Measurements from ENCODE around the gene C1orf232. TPM values are rescaled to one million over a fixed set of nuclear protein-coding genes. Genes with fewer than 3 reads are reported as not detected.

C1orf232 gene
- total RNA-seq, 4 donors from 2014 or later = not detected

DNA sequence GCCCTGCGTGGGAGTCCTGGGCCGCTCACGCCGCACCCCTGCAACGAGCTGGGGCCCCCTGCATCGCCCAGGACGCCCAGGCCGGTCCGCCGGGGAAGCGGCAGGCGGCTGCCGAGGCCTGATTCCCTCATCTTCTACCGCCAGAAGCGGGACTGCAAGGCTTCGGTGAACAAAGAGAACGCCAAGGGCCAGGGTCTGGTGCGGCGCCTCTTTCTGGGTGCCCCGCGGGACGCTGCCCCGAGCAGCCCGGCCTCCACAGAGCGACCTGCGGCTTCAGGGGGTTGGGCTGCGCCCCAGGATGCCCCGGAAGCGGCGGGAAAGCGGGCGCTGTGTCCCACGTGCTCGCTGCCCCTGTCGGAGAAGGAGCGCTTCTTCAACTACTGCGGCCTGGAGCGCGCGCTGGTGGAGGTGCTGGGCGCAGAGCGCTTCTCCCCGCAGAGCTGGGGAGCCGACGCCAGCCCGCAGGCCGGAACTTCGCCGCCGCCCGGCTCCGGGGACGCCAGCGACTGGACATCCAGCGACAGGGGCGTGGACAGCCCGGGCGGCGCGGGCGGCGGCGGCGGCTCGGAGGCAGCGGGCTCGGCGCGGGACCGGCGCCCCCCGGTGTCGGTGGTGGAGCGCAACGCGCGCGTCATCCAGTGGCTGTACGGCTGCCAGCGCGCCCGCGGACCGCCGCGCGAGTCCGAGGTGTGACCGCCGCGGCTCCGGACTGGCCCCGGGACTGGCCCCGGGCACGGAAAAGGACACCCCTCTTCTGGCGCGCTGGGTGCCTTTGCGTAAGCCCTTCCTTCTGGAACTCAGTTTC, 7.1 kb downstream of the C1orf232 start:
- ATAC-seq (ENCODE audit: low FRiP score) (peak; percentile 52), DNase-seq (ENCODE audit: low spot score) (no peak)
- TF ChIP-seq, protein P1, sequence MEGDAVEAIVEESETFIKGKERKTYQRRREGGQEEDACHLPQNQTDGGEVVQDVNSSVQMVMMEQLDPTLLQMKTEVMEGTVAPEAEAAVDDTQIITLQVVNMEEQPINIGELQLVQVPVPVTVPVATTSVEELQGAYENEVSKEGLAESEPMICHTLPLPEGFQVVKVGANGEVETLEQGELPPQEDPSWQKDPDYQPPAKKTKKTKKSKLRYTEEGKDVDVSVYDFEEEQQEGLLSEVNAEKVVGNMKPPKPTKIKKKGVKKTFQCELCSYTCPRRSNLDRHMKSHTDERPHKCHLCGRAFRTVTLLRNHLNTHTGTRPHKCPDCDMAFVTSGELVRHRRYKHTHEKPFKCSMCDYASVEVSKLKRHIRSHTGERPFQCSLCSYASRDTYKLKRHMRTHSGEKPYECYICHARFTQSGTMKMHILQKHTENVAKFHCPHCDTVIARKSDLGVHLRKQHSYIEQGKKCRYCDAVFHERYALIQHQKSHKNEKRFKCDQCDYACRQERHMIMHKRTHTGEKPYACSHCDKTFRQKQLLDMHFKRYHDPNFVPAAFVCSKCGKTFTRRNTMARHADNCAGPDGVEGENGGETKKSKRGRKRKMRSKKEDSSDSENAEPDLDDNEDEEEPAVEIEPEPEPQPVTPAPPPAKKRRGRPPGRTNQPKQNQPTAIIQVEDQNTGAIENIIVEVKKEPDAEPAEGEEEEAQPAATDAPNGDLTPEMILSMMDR (IDR thresholded peaks at IDR 0.05) = no peak

DNA sequence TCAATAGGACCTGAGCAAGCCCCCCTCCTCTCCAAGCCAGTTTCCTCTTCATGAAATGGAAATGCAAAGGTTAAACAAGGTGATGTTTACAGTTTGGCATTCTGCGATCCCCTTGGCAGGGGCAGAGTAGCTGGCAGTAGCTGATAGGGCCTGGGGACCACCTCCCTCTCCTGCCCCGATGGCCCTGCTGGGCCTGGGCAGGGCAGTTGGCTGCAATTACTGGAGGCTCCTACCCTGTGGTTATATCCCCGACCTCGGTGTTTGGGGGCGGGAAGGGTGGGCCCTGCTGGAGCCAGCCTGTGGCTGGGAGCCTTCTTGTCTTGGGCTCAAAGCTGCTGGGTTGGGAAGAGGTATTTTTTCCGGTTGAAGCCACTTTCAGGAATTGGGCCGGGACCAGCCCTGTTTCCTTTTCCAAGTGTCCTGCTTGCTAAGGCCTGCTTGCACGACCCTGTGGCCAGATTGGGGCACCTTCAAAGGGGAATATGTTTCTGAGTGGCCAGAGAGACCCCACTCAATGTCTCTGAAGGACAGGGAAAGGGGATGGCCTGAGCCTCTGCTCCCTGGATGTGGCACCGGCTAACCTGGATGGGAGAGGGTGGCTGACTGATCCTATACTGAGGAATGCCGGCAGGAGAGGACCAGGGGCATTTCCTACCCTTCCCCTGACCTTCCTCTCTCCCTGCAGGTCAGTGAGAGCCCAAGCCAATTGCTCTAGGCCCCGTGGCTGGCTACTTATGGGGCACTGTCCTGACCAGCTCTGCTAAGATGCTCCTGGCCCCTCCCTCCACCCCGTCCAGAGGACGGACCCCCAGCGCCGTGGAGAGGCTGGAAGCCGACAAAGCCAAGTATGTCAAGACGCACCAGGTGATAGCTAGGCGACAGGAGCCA, 8.0 kb downstream of the C1orf232 start:
- TF ChIP-seq, protein P1 (IDR thresholded peaks at IDR 0.05) = no peak
- no peak for DNase-seq (ENCODE audit: low spot score)
- ATAC-seq (ENCODE audit: low FRiP score) = no peak

DNA sequence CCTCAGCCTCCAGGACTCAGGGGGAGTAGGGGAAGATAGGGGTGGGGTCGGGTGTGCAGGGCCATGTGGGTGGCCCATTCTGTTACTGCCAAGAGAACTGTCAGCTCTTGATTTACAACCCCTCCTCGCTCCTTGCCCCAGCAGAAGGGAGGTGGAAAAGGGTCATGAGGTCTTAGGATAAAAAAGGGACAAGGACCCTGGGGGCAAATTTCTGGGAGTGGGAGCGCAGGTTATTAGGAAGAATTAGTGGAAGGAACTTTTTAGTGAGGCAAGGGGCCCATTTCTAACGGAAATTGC, 9.1 kb downstream of the C1orf232 start:
- TF ChIP-seq, protein P1 (IDR thresholded peaks at IDR 0.05) = no peak
- ATAC-seq (ENCODE audit: low FRiP score) (no peak), DNase-seq (ENCODE audit: low spot score) (no peak)

DNA sequence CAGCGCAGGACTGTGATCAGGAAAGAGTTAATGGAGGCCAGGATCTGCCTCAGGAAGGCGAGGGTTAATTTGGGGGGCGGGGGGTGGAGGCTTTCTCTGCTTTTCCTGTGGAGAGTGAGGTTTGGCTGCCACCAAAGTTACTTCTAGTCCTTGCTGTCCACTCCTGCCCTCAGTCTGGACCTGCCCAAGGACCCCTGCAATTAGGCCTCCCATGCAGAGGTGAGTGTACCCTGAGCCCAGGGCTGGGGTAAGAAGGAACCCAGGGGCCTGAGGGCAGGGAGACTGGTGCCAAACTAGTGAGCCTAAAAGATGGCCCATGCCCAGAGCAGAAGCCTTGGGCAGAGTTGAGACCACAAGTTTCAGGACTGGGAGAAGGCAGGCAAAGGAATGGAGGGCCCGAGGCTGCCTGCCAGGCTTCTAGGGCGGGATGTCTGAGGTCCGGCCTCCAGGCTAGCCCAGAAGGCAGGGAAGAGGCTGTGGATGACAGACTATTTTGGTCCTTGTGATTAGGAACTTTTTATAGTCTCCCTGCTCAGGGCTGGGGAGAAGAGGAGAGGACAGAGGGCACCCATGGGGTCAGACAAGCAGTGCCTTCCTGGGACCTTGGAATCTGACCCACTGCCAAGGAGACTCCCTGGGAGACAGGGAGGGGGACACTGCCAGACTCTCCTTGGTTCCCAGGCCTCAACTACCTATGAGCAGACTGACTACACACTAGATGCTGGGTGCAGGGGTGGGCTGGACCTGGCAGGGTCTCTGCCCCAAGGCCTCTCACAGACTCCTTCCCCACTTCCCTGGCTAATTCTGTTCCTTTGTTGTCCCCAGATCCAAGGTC, 9.6 kb downstream of the C1orf232 start, which contains the start of gene FAM110D:
TSS of gene FAM110D (plus strand) at position 172 of the 835 bp plus-strand sequence. CDS start 2,213 bp downstream, outside the sequence.
- ATAC-seq (ENCODE audit: low FRiP score) (no peak), DNase-seq (ENCODE audit: low spot score) (no peak)
- TF ChIP-seq, protein P1 (IDR thresholded peaks at IDR 0.05) = no peak

DNA sequence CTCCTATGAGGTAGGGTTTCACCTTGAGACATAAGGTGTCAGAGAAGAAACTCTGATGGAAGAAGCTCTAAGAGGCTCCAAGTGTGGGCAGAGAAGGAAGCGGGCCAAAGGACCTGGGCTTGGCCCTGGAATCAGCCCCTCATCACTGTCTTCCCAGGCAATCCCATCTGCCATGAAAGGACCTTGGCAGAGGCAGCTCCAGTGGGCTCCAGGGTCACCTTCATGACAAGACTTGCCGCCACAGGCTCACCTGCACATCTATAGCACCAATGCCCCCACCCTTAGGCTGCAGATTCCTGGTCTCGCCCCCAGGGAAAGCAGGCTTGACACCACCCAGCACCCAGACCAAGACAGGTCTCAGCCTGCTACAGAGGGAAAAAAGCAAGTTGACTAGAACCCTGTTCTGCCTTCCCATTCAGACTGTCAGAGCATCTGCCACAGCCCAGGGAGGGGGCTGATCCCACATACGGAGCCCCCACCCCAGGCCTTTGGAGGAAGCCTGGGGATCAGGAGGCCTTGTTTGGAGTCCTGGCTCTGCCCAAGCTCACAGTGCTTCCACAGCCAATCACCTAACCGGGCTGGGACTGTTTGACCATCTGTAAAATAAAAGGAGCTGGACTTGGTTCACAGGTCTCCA, 10.4 kb downstream of the C1orf232 start:
- DNase-seq (ENCODE audit: low spot score) (no peak), ATAC-seq (ENCODE audit: low FRiP score) (no peak)
- TF ChIP-seq, protein P1 (IDR thresholded peaks at IDR 0.05) = no peak

DNA sequence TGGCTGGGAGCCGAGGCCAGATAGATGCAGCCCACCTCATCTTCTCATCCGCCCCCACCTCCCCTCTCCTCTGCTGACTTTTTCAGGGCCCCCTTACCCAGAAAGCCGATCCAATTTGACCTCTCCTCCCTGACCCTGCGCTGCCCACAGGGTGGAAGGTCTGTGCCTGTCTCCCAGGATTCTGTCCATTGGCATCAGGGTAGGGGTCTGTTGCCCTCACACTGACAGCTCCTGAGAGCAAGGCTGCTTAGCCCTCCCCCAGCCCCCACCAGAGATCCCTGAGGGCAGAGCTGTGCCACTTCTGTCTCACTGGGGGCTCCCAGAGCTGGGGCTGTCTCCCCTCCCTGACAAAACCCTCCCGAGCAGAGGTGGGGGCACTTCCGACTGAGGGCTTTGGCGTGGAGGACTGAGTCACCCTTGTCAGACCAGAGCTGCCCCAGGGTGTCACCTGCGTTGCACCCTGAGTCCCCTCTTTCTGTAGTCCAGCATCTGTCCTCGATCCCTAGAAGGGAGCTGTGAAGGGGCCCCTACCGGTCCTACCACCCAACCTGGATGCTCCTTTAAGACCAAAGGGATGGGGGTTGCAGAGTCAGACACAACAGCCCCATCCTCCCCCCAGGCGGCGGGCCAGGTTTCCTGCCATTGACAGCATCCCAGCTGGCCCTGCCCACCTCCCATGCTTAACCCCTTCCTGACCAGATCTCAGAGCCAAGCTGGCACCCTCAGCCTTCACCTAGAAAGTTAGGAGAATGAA, 12.3 kb downstream of the C1orf232 start:
- TF ChIP-seq, protein P1 (IDR thresholded peaks at IDR 0.05) = no peak
- ATAC-seq (ENCODE audit: low FRiP score) (no peak), DNase-seq (ENCODE audit: low spot score) (no peak)
